Natural killer cell (primary cell): ENCODE data around the gene MYOM1. TPM values are rescaled to one million over a fixed set of nuclear protein-coding genes. Genes with fewer than 3 reads are reported as not detected.

ENCODE experiments used
- ATAC-seq, 3 donors: fragments of 150-1000 bp in 2 of 3; fragments of 200-7000 bp in 1 of 3; cut with Tn5 transposase; 1 replicate in 1 of 3; 2 replicates in 2 of 3; pipeline ENCODE4 v1.10.0; 2021; ENCODE audit warnings: mild to moderate bottlenecking in 2 of 3, moderate library complexity in 2 of 3
- DNase-seq, 2 donors: peaks; one replicate each; pipeline versions ENCODE4 v3.0.0 to v3.0.0-alpha.2; 2013 to 2021; ENCODE audit warnings: mixed read lengths in 1 of 2
- H3K27ac ChIP-seq: one replicate; pipeline ENCODE4 v1.5.1; 2013; ENCODE audit warnings: mild to moderate bottlenecking, low read length
- H3K27me3 ChIP-seq: one replicate; pipeline ENCODE4 v1.6.1; 2013; ENCODE audit warnings: low read length; ENCODE audit not compliant: control insufficient read depth, insufficient read depth
- H3K36me3 ChIP-seq: one replicate; pipeline ENCODE4 v1.6.1; 2013; ENCODE audit warnings: low read length; ENCODE audit not compliant: control insufficient read depth, insufficient read depth
- H3K4me1 ChIP-seq: one replicate; pipeline ENCODE4 v1.6.1; 2013; ENCODE audit warnings: low read length; ENCODE audit not compliant: control insufficient read depth, insufficient read depth
- H3K4me3 ChIP-seq: one replicate; pipeline ENCODE4 v1.5.1; 2013; ENCODE audit warnings: low read length
- H3K9me3 ChIP-seq: one replicate; pipeline ENCODE4 v1.6.1; 2013; ENCODE audit warnings: low read length; ENCODE audit not compliant: control insufficient read depth, insufficient read depth
- H3K27ac Mint-ChIP-seq, 2 donors: one replicate each; pipeline ENCODE4 v1.8.0; 2022; ENCODE audit warnings: mild to moderate bottlenecking in 2 of 2, mixed read lengths in 2 of 2, moderate library complexity in 1 of 2
- H3K27me3 Mint-ChIP-seq, 2 donors: one replicate each; pipeline ENCODE4 v1.8.0; 2022; ENCODE audit warnings: low read depth in 2 of 2, mixed read lengths in 2 of 2
- H3K36me3 Mint-ChIP-seq: one replicate; pipeline ENCODE4 v1.8.0; 2022; ENCODE audit warnings: mixed read lengths
- H3K4me1 Mint-ChIP-seq, 2 donors: one replicate each; pipeline ENCODE4 v1.8.0; 2022; ENCODE audit warnings: mixed read lengths in 2 of 2
- H3K4me3 Mint-ChIP-seq: one replicate; pipeline ENCODE4 v1.8.0; 2022; ENCODE audit warnings: mild to moderate bottlenecking, moderate library complexity, mixed read lengths
- H3K9me3 Mint-ChIP-seq, 2 donors: one replicate each; pipeline ENCODE4 v1.8.0; 2022; ENCODE audit warnings: mixed read lengths in 2 of 2
- CTCF ChIP-seq: fragments of 200-600 bp; IDR thresholded peaks from one replicate; pipeline ENCODE4 v1.8.0; 2022; ENCODE audit warnings: antibody characterized with exemption
- WGBS: methylation state at CpG from one replicate; pipeline ENCODE4 v1.1.7; 2013; ENCODE audit warnings: missing lambda C conversion rate; ENCODE audit not compliant: insufficient coverage; 5-methylcytosine and 5-hydroxymethylcytosine counted together
- intact Hi-C: fragments of 100-400 bp; cut with micrococcal nuclease; formaldehyde crosslinking; loops from one replicate; pipeline ENCODE4 v1.14.2; 2022
- total RNA-seq, 4 donors: library from RNA; stranded (reverse); fragments of 120-200 nt in 1 of 4; gene quantifications; one replicate each; pipeline versions ENCODE4 v1.2.3 to v1.2.4, GENCODE V29; 2013 to 2022

MYOM1 gene
- total RNA-seq = 1 to 10 TPM; 1.7 to 5.8 (median 3.0) TPM
- total RNA-seq (2013) = 4.3 TPM

- Histone ChIP-seq H3K27me3 (no peaks in the 10 kb centered on the region), H3K9me3 (no peaks in the 10 kb centered on the region), H3K27ac (no peak within 1 kb of the TSS), H3K4me1 (no peaks in the 10 kb centered on the region), H3K36me3 (no peaks in the 10 kb centered on the region), H3K4me3 (no peak within 1 kb of the TSS)
- H3K4me1 Mint-ChIP-seq = peaks cover 0 to 4% of the 10 kb centered on the region in 2 donors
- no peak within 1 kb of the TSS for H3K4me3 Mint-ChIP-seq
- H3K36me3 Mint-ChIP-seq = no peaks in the 10 kb centered on the region
- WGBS = 81% methylated on average over 9 of the region's 9 CpGs
- no peak within 1 kb of the TSS for H3K27ac Mint-ChIP-seq
- H3K27me3 Mint-ChIP-seq = no peaks in the 10 kb centered on the region
- intact Hi-C loops = no loop called here
- ATAC-seq = no peak
- no peak for DNase-seq
- TF ChIP-seq CTCF = no peak
- H3K9me3 Mint-ChIP-seq = no peaks in the 10 kb centered on the region
Observed at GRCh38 chr18:3219631-3220335, at the start of gene MYOM1. TSS of gene MYOM1 (minus strand) at chr18:3219968. CDS start at chr18:3215223, 4,745 bp downstream.

DNA sequence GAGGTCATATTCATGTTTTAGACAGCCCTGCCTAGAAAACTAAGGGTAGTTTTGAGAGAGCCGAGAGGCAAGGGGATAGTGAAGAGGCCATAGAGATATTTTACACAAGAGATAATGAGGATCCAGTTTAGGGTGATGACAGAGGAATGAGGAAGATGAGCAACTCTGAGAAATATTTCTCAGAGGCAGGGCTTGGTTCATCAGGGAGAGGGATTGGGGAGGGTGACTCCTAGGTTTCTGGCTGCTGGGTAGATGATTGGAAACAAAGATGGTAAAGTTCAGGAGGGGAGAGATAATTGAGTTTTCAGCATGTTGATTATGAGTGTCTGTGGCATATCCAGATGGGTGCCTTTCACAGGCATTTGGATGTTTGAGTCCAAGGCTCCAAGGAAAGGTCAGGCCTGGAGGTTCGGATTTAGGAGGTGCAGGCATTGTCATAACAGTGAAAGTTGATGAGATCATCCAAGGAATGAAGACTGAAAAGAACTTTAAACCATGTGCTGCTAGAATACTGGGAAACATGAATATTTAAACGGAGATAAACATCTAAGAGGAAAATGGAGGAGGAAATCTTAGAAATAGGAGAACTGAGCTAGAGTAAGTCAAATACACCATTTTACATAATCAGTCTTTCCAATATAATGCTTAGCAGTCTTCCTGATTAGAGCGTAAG is 49.6 kb upstream of the MYOM1 start:
- Histone ChIP-seq H3K27me3 (no peaks in the 10 kb centered on the region), H3K36me3 (peaks cover 16% of the 10 kb centered on the region), H3K9me3 (no peaks in the 10 kb centered on the region), H3K27ac (no peak overlapping the region), H3K4me1 (peaks cover 21% of the 10 kb centered on the region), H3K4me3 (no peak overlapping the region)
- ATAC-seq (no peak), DNase-seq (no peak)
- Mint-ChIP-seq H3K4me1 (peaks cover 83 to 88% of the 10 kb centered on the region in 2 donors), H3K4me3 (peak overlapping the region; percentile 29), H3K27me3 (no peaks in the 10 kb centered on the region), H3K36me3 (no peaks in the 10 kb centered on the region), H3K9me3 (no peaks in the 10 kb centered on the region), H3K27ac (peak overlapping the region; percentile 67 to 69)
- TF ChIP-seq CTCF = no peak
- intact Hi-C loops = no loop called here
- WGBS = 95% methylated on average over 3 of the region's 4 CpGs

- Histone ChIP-seq H3K4me3 (no peak overlapping the region), H3K27me3 (no peaks in the 10 kb centered on the region), H3K4me1 (peaks cover 28% of the 10 kb centered on the region), H3K36me3 (peaks cover 6% of the 10 kb centered on the region), H3K27ac (no peak overlapping the region), H3K9me3 (no peaks in the 10 kb centered on the region)
- Mint-ChIP-seq H3K4me1 (peaks cover 88 to 93% of the 10 kb centered on the region in 2 donors), H3K36me3 (no peaks in the 10 kb centered on the region), H3K27ac (peak overlapping the region; percentile 67 to 69), H3K27me3 (no peaks in the 10 kb centered on the region), H3K9me3 (no peaks in the 10 kb centered on the region), H3K4me3 (peak overlapping the region; percentile 29)
- intact Hi-C loops = no loop called here
- no peak for TF ChIP-seq CTCF
- DNase-seq (no peak), ATAC-seq (no peak)
Observed at GRCh38 chr18:3268306-3268705, 48.5 kb upstream of the MYOM1 start.
